Ovary (tissue), 9 donors: ENCODE results near the gene CBR3. TPM values are rescaled to one million over a fixed set of nuclear protein-coding genes. Genes with fewer than 3 reads are reported as not detected.

Source experiments
- DNase-seq, 5 donors: peaks; one replicate each; pipeline ENCODE4 v3.0.0-alpha.2; 2019 to 2020
- H3K27ac ChIP-seq, 2 donors: fragments of 200-600 bp; one replicate each; pipeline versions ENCODE4 v1.5.1 to v1.8.0; 2019 to 2022
- H3K27me3 ChIP-seq: fragments of 200-600 bp; one replicate; pipeline ENCODE4 v1.8.0; 2022
- H3K36me3 ChIP-seq: fragments of 200-600 bp; sonication (generic); one replicate; pipeline ENCODE4 v1.5.1; 2019
- H3K4me1 ChIP-seq: one replicate; pipeline ENCODE4 v1.8.1; 2013; ENCODE audit warnings: mild to moderate bottlenecking, moderate library complexity; ENCODE audit not compliant: insufficient read depth
- H3K4me3 ChIP-seq: fragments of 200-600 bp; sonication (generic); one replicate; pipeline ENCODE4 v1.5.1; 2017
- H3K9me3 ChIP-seq, 2 donors: fragments of 200-600 bp in 1 of 2; sonication (generic) in 1 of 2; one replicate each; pipeline versions ENCODE4 v1.5.1 to v1.8.1; 2013 to 2019; ENCODE audit warnings: mild to moderate bottlenecking in 1 of 2, moderate library complexity in 1 of 2
- CTCF ChIP-seq, 3 donors: fragments of 450-650 bp in 2 of 3; fragments of 200-600 bp in 1 of 3; IDR thresholded peaks; one replicate each; pipeline versions ENCODE4 v1.5.1 to v1.8.0; 2016 to 2022; ENCODE audit warnings: antibody characterized with exemption in 3 of 3, mild to moderate bottlenecking in 1 of 3
- EP300 ChIP-seq: sonication (generic); formaldehyde crosslinking; IDR thresholded peaks from one replicate; pipeline ENCODE4 v1.6.1; 2017; ENCODE audit warnings: antibody characterized with exemption
- POLR2A ChIP-seq: fragments of 450-650 bp; IDR thresholded peaks from one replicate; pipeline ENCODE4 v1.6.1; 2017; ENCODE audit warnings: antibody characterized with exemption, mild to moderate bottlenecking, moderate library complexity
- WGBS, 3 donors: extraction: QIAGEN DNeasy Blood & Tissue Kit in 1 of 3; methylation state at CpG; one replicate each; pipeline versions ENCODE4 v1.1.5 to v1.1.7; 2013 to 2017; 5-methylcytosine and 5-hydroxymethylcytosine counted together
- intact Hi-C, 4 donors: fragments of 100-400 bp; cut with DNase I; formaldehyde crosslinking; loops; one replicate each; pipeline versions ENCODE4 v1.11.0 to v1.15.1; 2022 to 2023
- polyA plus RNA-seq, 2 donors: library from polyadenylated mRNA; stranded (reverse); fragments of 200-250 nt in 1 of 2; fragments of 350-450 nt in 1 of 2; fragmentation: Illumina TruSeq in 1 of 2; extraction: RNeasy Lipid Tissue Mini Kit (QIAGEN cat#74804) in 1 of 2; gene quantifications; one replicate each; pipeline ENCODE4 v1.2.3, GENCODE V29; 2013 to 2014
- total RNA-seq, 7 donors: library from RNA; depleted of rRNA in 2 of 7; stranded (reverse); fragments of >200 nt in 2 of 7; fragmentation: NEBNext Ultra II Directional in 3 of 7; extraction: Animal tissue kit (Norgen Biotek cat#: 25700) in 3 of 7; gene quantifications; one replicate each; pipeline versions ENCODE4 v1.1.0 to v1.2.4, GENCODE V29; 2016 to 2023
- donor health status: DM: no; HTN: no; CAD: no; lungs with moderate emphysema.
- donor health status: DM: no; HTN: no; CAD: no.
- donor health status: Bipolar disorder and iron deficiency.
- donor health status: DM: yes; HTN: yes; CAD: no.
- donor health status: DM: no; HTN: no; CAD: no.
- donor health status: DM: yes; HTN: yes; CAD: no.

The CBR3 gene
- total and polyA plus RNA-seq, 9 donors, result 3.5 to 22.6 (median 11.7) TPM

DNA sequence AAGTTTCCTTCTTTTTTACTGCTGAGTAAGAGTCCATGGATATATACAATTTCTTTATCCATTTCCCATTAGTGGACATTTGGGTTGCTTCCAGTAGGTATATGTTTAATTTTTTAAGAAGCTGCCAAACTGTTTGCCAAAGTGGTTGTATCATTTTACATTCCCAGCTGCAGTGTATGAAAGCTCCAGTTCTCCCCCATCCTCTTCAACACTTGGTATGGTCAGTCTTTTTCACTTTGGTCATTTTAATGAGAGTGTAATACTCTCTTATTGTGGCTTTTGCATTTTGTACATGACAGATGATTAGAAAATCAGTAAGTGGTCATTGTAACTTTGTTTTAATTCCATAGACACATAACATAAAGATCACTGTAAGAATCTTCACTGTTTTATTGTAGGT lies 44.3 kb downstream of the CBR3 start:
- Histone ChIP-seq H3K9me3 (no peaks in the 10 kb centered on the region), H3K27ac (no peak overlapping the region), H3K4me1 (no peaks in the 10 kb centered on the region), H3K36me3 (no peaks in the 10 kb centered on the region), H3K4me3 (no peak overlapping the region), H3K27me3 (no peaks in the 10 kb centered on the region)
- DNase-seq, result no peak
- intact Hi-C loops, result no loop called here
- TF ChIP-seq CTCF (IDR thresholded peaks at IDR 0.05) (no peak), EP300 (no peak), POLR2A (no peak)

DNA sequence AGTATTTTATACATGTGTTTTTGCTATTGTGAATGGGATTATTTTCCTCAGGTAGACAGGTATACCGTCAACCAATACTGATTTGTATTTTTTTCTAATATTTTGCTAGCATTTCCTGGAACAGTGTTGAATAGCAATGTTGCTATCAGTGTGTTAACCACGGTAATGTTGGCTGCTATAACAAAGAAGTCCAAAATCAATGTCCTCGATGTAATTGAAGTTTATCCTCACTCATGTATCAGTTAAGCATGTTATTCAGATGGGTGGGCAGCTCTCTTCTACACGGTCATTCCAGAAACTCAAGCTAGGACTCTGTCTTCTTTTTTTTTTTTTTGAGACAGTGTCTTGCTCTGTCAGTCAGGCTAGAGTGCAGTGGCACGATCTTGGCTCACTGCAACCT lies 46.1 kb downstream of the CBR3 start:
- Histone ChIP-seq H3K27ac (no peak overlapping the region), H3K4me3 (no peak overlapping the region), H3K27me3 (no peaks in the 10 kb centered on the region), H3K4me1 (no peaks in the 10 kb centered on the region), H3K9me3 (no peaks in the 10 kb centered on the region), H3K36me3 (no peaks in the 10 kb centered on the region)
- no peak for TF ChIP-seq EP300
- TF ChIP-seq CTCF (IDR thresholded peaks at IDR 0.05), result no peak
- TF ChIP-seq POLR2A, result no peak
- 94 to 97% (median 96%) methylated on average over 5 of the region's 5 CpGs for WGBS, 3 donors
- DNase-seq, result no peak
- intact Hi-C loops, result no loop called here

- intact Hi-C loops, result no loop called here
- no peaks in the 10 kb centered on the region for H3K4me1 ChIP-seq
- no peaks in the 10 kb centered on the region for H3K27me3 ChIP-seq
- no peak for DNase-seq
- no peak overlapping the region for H3K4me3 ChIP-seq
- 88 to 92% (median 91%) methylated on average over 11 of the region's 11 CpGs for WGBS, 3 donors
- no peaks in the 10 kb centered on the region for H3K36me3 ChIP-seq
- no peaks in the 10 kb centered on the region for H3K9me3 ChIP-seq
- H3K27ac ChIP-seq, result no peak overlapping the region
- TF ChIP-seq CTCF (IDR thresholded peaks at IDR 0.05) (no peak), POLR2A (no peak), EP300 (no peak)
Observed at GRCh38 chr21:36183144-36183795, 48.4 kb downstream of the CBR3 start.

GRCh38 chr21:36184545-36184944 lies 49.7 kb downstream of the CBR3 start:
- intact Hi-C loops, result no loop called here
- DNase-seq, result no peak
- H3K4me1 ChIP-seq, result no peaks in the 10 kb centered on the region
- TF ChIP-seq POLR2A (no peak), CTCF (IDR thresholded peaks at IDR 0.05) (no peak), EP300 (no peak)
- no peak overlapping the region for H3K27ac ChIP-seq
- no peaks in the 10 kb centered on the region for H3K27me3 ChIP-seq
- 46 to 55% (median 53%) methylated on average over 15 to 16 of the region's 16 CpGs for WGBS, 3 donors
- no peak overlapping the region for H3K4me3 ChIP-seq
- no peaks in the 10 kb centered on the region for H3K9me3 ChIP-seq
- no peaks in the 10 kb centered on the region for H3K36me3 ChIP-seq
